OCI-LY3 (cell line): ENCODE results near the gene LDB2.

Experiments
- H2AFZ ChIP-seq: fragments of 200-600, 300-600 bp; shearing (Covaris generic); 2 replicates; pipeline ENCODE4 v1.6.0; 2014; ENCODE audit warnings: antibody characterized with exemption, low read depth, low read length
- H3K27ac ChIP-seq: fragments of 200-600, 300-600 bp; sonication (generic); 2 replicates; pipeline ENCODE4 v1.5.1; 2014; ENCODE audit warnings: mild to moderate bottlenecking, low read length, moderate library complexity, mixed read lengths
- H3K27me3 ChIP-seq: fragments of 200-600, 300-600 bp; sonication (generic); 2 replicates; pipeline ENCODE4 v1.6.1; 2014; ENCODE audit warnings: low read depth, low read length, mixed read lengths
- H3K36me3 ChIP-seq: fragments of 200-600, 300-600 bp; sonication (generic); replicated peaks from 2 replicates; pipeline ENCODE3; 2014; ENCODE audit warnings: low read depth, low read length, mixed read lengths
- H3K4me1 ChIP-seq: fragments of 300-600, 200-600 bp; sonication (generic); 2 replicates; pipeline ENCODE4 v1.6.1; 2014; ENCODE audit warnings: low read length, mixed read lengths
- H3K4me2 ChIP-seq: fragments of 200-600, 300-600 bp; sonication (generic); 2 replicates; pipeline ENCODE4 v1.6.1; 2014; ENCODE audit warnings: low read length, mixed read lengths
- H3K4me3 ChIP-seq: fragments of 300-600, 200-600 bp; sonication (generic); 2 replicates; pipeline ENCODE4 v1.5.1; 2014; ENCODE audit warnings: antibody characterized with exemption, mild to moderate bottlenecking, low read length, moderate library complexity
- H3K79me2 ChIP-seq: fragments of 300-600, 200-600 bp; shearing (Covaris generic); 2 replicates; pipeline ENCODE4 v1.6.1; 2014; ENCODE audit warnings: mild to moderate bottlenecking, low read length, mixed read lengths
- H3K9ac ChIP-seq: fragments of 300-600, 200-600 bp; shearing (Covaris generic); 2 replicates; pipeline ENCODE4 v1.6.0; 2014; ENCODE audit warnings: mild to moderate bottlenecking, low read length, moderate library complexity
- H3K9me3 ChIP-seq: fragments of 200-600, 300-600 bp; shearing (Covaris generic); 2 replicates; pipeline ENCODE4 v1.6.1; 2014; ENCODE audit warnings: low read length, mixed read lengths; ENCODE audit not compliant: insufficient read depth
- H4K20me1 ChIP-seq: fragments of 200-600, 300-600 bp; sonication (generic); 2 replicates; pipeline ENCODE4 v1.6.1; 2016; ENCODE audit warnings: low read length, mixed read lengths; ENCODE audit not compliant: insufficient read depth
- EZH2phosphoT487 ChIP-seq: fragments of 200-600 bp; shearing (Covaris generic); IDR thresholded peaks from 2 replicates; pipeline ENCODE4 v1.6.1; 2018; ENCODE audit warnings: antibody characterized with exemption, mixed run types, low read depth
- TF ChIP-seq, protein P1 (sequence below): fragments of 200-600, 300-600 bp; sonication (generic); IDR thresholded peaks from 2 replicates; pipeline ENCODE4 v1.5.1; 2014; ENCODE audit warnings: antibody characterized with exemption, low read length, low read depth

LDB2 gene

GRCh38 chr4:16715482-16715881 is 183.0 kb downstream of the LDB2 start:
- H3K4me3 ChIP-seq: no peak overlapping the region
- no peaks in the 10 kb centered on the region for H3K9me3 ChIP-seq
- no peaks in the 10 kb centered on the region for H4K20me1 ChIP-seq
- no peak overlapping the region for H3K4me2 ChIP-seq
- no peaks in the 10 kb centered on the region for H3K4me1 ChIP-seq
- H3K9ac ChIP-seq: no peak overlapping the region
- no peaks in the 10 kb centered on the region for H3K36me3 ChIP-seq
- no peaks in the 10 kb centered on the region for H3K27me3 ChIP-seq
- H3K27ac ChIP-seq: no peak overlapping the region
- no peak overlapping the region for H2AFZ ChIP-seq
- TF ChIP-seq EZH2phosphoT487: no peak
- TF ChIP-seq, protein P1, sequence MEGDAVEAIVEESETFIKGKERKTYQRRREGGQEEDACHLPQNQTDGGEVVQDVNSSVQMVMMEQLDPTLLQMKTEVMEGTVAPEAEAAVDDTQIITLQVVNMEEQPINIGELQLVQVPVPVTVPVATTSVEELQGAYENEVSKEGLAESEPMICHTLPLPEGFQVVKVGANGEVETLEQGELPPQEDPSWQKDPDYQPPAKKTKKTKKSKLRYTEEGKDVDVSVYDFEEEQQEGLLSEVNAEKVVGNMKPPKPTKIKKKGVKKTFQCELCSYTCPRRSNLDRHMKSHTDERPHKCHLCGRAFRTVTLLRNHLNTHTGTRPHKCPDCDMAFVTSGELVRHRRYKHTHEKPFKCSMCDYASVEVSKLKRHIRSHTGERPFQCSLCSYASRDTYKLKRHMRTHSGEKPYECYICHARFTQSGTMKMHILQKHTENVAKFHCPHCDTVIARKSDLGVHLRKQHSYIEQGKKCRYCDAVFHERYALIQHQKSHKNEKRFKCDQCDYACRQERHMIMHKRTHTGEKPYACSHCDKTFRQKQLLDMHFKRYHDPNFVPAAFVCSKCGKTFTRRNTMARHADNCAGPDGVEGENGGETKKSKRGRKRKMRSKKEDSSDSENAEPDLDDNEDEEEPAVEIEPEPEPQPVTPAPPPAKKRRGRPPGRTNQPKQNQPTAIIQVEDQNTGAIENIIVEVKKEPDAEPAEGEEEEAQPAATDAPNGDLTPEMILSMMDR: no peak
- H3K79me2 ChIP-seq: no peaks in the 10 kb centered on the region

DNA sequence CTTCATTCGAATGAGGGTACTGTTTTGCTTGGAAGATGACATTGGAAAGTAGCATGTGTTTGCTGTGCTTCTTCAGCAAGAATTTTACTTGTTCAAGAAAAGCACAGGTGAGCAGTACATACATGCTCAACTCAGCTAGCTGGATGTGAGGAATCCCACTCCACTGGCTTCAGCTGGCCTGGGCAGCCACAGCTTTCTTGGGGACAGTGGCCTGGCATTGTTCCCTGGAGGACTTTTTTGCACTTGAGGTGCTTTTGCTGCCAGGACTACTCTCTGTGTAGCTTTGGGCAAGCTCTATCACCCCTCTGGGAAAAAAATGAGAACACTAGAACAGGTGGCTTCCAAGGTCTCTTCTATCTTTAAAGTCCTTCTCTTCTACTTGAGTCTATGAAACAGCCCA is 184.3 kb downstream of the LDB2 start:
- Histone ChIP-seq H3K4me1 (no peaks in the 10 kb centered on the region), H3K79me2 (no peaks in the 10 kb centered on the region), H3K36me3 (no peaks in the 10 kb centered on the region), H2AFZ (no peak overlapping the region), H3K9me3 (no peaks in the 10 kb centered on the region), H3K27me3 (no peaks in the 10 kb centered on the region), H3K4me2 (no peak overlapping the region), H4K20me1 (no peaks in the 10 kb centered on the region), H3K27ac (no peak overlapping the region), H3K9ac (no peak overlapping the region), H3K4me3 (no peak overlapping the region)
- TF ChIP-seq, protein P1: no peak
- TF ChIP-seq EZH2phosphoT487: no peak

DNA sequence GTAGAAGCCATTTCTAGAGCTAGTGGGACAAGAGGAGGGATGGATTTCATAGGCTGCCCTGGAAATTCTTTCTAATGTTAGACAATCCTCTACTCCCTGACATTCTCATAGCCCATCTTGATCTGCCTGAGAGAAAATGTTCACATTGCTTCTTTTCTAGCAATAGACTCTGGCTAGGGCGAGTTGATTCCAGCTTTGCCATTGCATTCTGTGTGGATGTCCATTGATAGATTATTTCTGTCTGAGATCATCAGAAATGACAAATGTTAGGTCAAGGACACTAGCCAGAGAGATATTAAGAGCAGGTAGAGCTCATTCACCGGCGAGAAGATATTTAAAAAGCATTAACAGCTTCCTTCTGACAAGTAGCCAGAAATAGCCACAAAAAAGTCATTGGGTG is 184.7 kb downstream of the LDB2 start:
- TF ChIP-seq EZH2phosphoT487: no peak
- TF ChIP-seq, protein P1: no peak
- Histone ChIP-seq H3K4me1 (no peaks in the 10 kb centered on the region), H3K27ac (no peak overlapping the region), H3K4me3 (no peak overlapping the region), H3K79me2 (no peaks in the 10 kb centered on the region), H4K20me1 (no peaks in the 10 kb centered on the region), H3K27me3 (no peaks in the 10 kb centered on the region), H2AFZ (no peak overlapping the region), H3K9me3 (no peaks in the 10 kb centered on the region), H3K9ac (no peak overlapping the region), H3K36me3 (no peaks in the 10 kb centered on the region), H3K4me2 (no peak overlapping the region)

GRCh38 chr4:16713271-16713670 is 185.2 kb downstream of the LDB2 start:
- TF ChIP-seq EZH2phosphoT487: no peak
- TF ChIP-seq, protein P1: no peak
- Histone ChIP-seq H3K9ac (no peak overlapping the region), H3K4me2 (no peak overlapping the region), H3K4me3 (no peak overlapping the region), H3K9me3 (no peaks in the 10 kb centered on the region), H3K36me3 (no peaks in the 10 kb centered on the region), H4K20me1 (no peaks in the 10 kb centered on the region), H3K27me3 (no peaks in the 10 kb centered on the region), H3K4me1 (no peaks in the 10 kb centered on the region), H3K79me2 (no peaks in the 10 kb centered on the region), H2AFZ (no peak overlapping the region), H3K27ac (no peak overlapping the region)
